GM12891 (cell line): ENCODE results near the gene MCRIP1.

Experiments
- POLR2A ChIP-seq: IDR thresholded peaks from 2 replicates; pipeline ENCODE4 v1.6.1; 2011; ENCODE audit warnings: low read depth, low read length, control low read depth
- POLR2AphosphoS5 ChIP-seq: IDR thresholded peaks from 2 replicates; pipeline ENCODE4 v1.6.1; 2011; ENCODE audit warnings: low read depth, low read length, control low read depth
- TAF1 ChIP-seq: IDR thresholded peaks from 2 replicates; pipeline ENCODE4 v1.6.1; 2011; ENCODE audit warnings: low read depth, low read length, control low read depth

DNA sequence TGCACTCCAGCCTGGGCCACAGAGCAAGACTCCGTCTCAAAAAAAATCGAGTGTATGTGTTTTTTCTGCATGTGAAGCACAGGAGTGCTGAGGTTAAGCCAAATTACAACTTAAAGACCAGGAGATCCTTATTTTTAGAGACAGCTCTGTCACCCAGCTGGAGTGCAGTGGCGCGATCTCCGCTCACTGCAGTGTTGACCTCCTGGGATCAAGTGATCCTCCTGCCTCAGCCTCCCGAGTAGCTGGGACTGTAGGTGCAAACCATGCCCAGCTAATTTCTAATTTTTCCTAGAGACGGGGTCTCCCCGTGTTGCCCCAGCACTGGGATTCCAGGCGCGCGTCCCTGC is 9.3 kb upstream of the MCRIP1 start:
- no peak for TF ChIP-seq POLR2AphosphoS5
- TF ChIP-seq POLR2A = no peak
- no peak for TF ChIP-seq TAF1
